Neuronal stem cell (in vitro differentiated cells): ENCODE measurements around the gene NOL4L.
A peak's percentile ranks its signal among the peaks of the same experiment; 100 is the strongest.

Source experiments
- DNase-seq: peaks from one replicate; pipeline ENCODE4 v3.0.0-alpha.2; 2013; ENCODE audit warnings: low spot score
- H2AFZ ChIP-seq: one replicate; pipeline ENCODE4 v1.6.1; 2013; ENCODE audit warnings: mild to moderate bottlenecking, low read length, inconsistent platforms
- H2AK5ac ChIP-seq: 2 replicates; pipeline ENCODE4 v1.6.1; 2013; ENCODE audit warnings: low read depth, mild to moderate bottlenecking, inconsistent platforms, low read length, moderate library complexity, mixed read lengths
- H2BK120ac ChIP-seq: 2 replicates; pipeline ENCODE4 v1.6.1; 2013; ENCODE audit warnings: low read depth, mild to moderate bottlenecking, inconsistent platforms, low read length, moderate library complexity, mixed read lengths
- H2BK12ac ChIP-seq: one replicate; pipeline ENCODE4 v1.6.1; 2013; ENCODE audit warnings: low read length, inconsistent platforms
- H2BK15ac ChIP-seq: 2 replicates; pipeline ENCODE4 v1.6.1; 2013; ENCODE audit warnings: mild to moderate bottlenecking, low read length, inconsistent platforms, mixed read lengths
- H2BK5ac ChIP-seq: one replicate; pipeline ENCODE4 v1.6.1; 2013; ENCODE audit warnings: inconsistent platforms, mild to moderate bottlenecking, low read length, moderate library complexity
- H3K14ac ChIP-seq: one replicate; pipeline ENCODE4 v1.6.1; 2013; ENCODE audit warnings: low read length, inconsistent platforms
- H3K18ac ChIP-seq: 2 replicates; pipeline ENCODE4 v1.6.1; 2013; ENCODE audit warnings: low read length, inconsistent platforms
- H3K23ac ChIP-seq: 2 replicates; pipeline ENCODE4 v1.6.1; 2013; ENCODE audit warnings: low read depth, mild to moderate bottlenecking, mixed read lengths, low read length, inconsistent platforms; ENCODE audit not compliant: poor library complexity
- H3K27ac ChIP-seq: replicated peaks from 3 replicates; pipeline ENCODE4 v1.5.1; 2013; ENCODE audit warnings: low read length, inconsistent platforms
- H3K27me3 ChIP-seq, 3 experiments: 2 replicates each; pipeline ENCODE4 v1.6.1; 2013; ENCODE audit warnings: low read length in 3 of 3, mild to moderate bottlenecking in 2 of 3, inconsistent platforms in 1 of 3, low read depth in 1 of 3, mixed read lengths in 1 of 3, moderate library complexity in 1 of 3; ENCODE audit not compliant: control insufficient read depth in 3 of 3, insufficient read depth in 3 of 3
- H3K36me3 ChIP-seq, 2 donors: replicated peaks in 1 of 2; 2 replicates each; pipeline ENCODE4 v1.6.1; 2013; ENCODE audit warnings: low read length in 2 of 2; ENCODE audit not compliant: control insufficient read depth in 2 of 2, insufficient read depth in 2 of 2
- H3K4ac ChIP-seq: 2 replicates; pipeline ENCODE4 v1.6.1; 2013; ENCODE audit warnings: inconsistent platforms, mild to moderate bottlenecking, low read length, moderate library complexity
- H3K4me1 ChIP-seq, 2 donors: 1 replicate in 1 of 2; 2 replicates in 1 of 2; pipeline ENCODE4 v1.6.1; 2013; ENCODE audit warnings: low read length in 2 of 2, low read depth in 1 of 2; ENCODE audit not compliant: control insufficient read depth in 2 of 2, insufficient read depth in 1 of 2
- H3K4me2 ChIP-seq: one replicate; pipeline ENCODE4 v1.6.1; 2013; ENCODE audit warnings: mild to moderate bottlenecking, low read length, inconsistent platforms; ENCODE audit not compliant: insufficient read depth, poor library complexity, severe bottlenecking
- H3K4me3 ChIP-seq, 2 donors: 2 replicates each; pipeline ENCODE4 v1.5.1; 2013; ENCODE audit warnings: low read length in 2 of 2, mild to moderate bottlenecking in 2 of 2, inconsistent platforms in 1 of 2, moderate library complexity in 1 of 2
- H3K79me1 ChIP-seq: one replicate; pipeline ENCODE4 v1.6.1; 2013; ENCODE audit warnings: low read depth, mild to moderate bottlenecking, inconsistent platforms, low read length, moderate library complexity
- H3K9ac ChIP-seq: one replicate; pipeline ENCODE4 v1.6.1; 2013; ENCODE audit warnings: mild to moderate bottlenecking, low read depth, low read length, inconsistent platforms; ENCODE audit not compliant: poor library complexity
- H3K9me3 ChIP-seq, 2 donors: replicated peaks in 1 of 2; 2 replicates each; pipeline versions ENCODE3 to v1.6.1; 2013; ENCODE audit warnings: low read length in 2 of 2, mild to moderate bottlenecking in 2 of 2, inconsistent platforms in 1 of 2, low read depth in 1 of 2, mixed read lengths in 1 of 2, moderate library complexity in 1 of 2; ENCODE audit not compliant: control insufficient read depth in 2 of 2, insufficient read depth in 1 of 2
- H4K8ac ChIP-seq: one replicate; pipeline ENCODE4 v1.6.1; 2013; ENCODE audit warnings: low read depth, mild to moderate bottlenecking, inconsistent platforms, low read length, moderate library complexity
- H4K91ac ChIP-seq: one replicate; pipeline ENCODE4 v1.6.1; 2013; ENCODE audit warnings: low read length, low read depth, mild to moderate bottlenecking, inconsistent platforms; ENCODE audit not compliant: poor library complexity
- WGBS, 2 donors: extraction: QIAGEN DNeasy Blood & Tissue Kit; methylation state at CpG; one replicate each; pipeline ENCODE4 v1.1.7; 2013; ENCODE audit warnings: missing lambda C conversion rate in 2 of 2, mixed read lengths in 1 of 2; ENCODE audit not compliant: insufficient read length in 2 of 2, insufficient replicate concordance in 1 of 2; ENCODE audit errors: extremely low coverage in 2 of 2; 5-methylcytosine and 5-hydroxymethylcytosine counted together

NOL4L gene

GRCh38 chr20:32566379-32567374, 18.5 kb downstream of the NOL4L start:
- Histone ChIP-seq H3K36me3 (no peaks in the 10 kb centered on the region), H2BK12ac (peak overlapping the region; percentile 23), H2AFZ (no peak overlapping the region), H3K79me1 (peaks cover 2% of the 10 kb centered on the region), H3K4ac (no peak overlapping the region), H3K18ac (no peak overlapping the region), H3K4me3 (no peak overlapping the region), H2BK15ac (no peak overlapping the region), H3K9me3 (no peaks in the 10 kb centered on the region), H2AK5ac (peak overlapping the region; percentile 51), H3K27me3 (no peaks in the 10 kb centered on the region), H3K4me1 (peaks cover 22 to 31% of the 10 kb centered on the region in 2 donors), H3K4me2 (no peak overlapping the region), H3K27ac (no peak overlapping the region), H2BK120ac (no peak overlapping the region), H3K14ac (no peak overlapping the region), H3K9ac (no peak overlapping the region), H2BK5ac (no peak overlapping the region), H3K23ac (no peak overlapping the region), H4K91ac (no peak overlapping the region), H4K8ac (no peak overlapping the region)
- DNase-seq, result no peak
- no CpG with 5 or more reads among the region's 12 CpGs for WGBS, 2 donors

- Histone ChIP-seq H2AK5ac (no peak overlapping the region), H3K27me3 (no peaks in the 10 kb centered on the region), H2BK12ac (no peak overlapping the region), H3K36me3 (no peaks in the 10 kb centered on the region), H3K18ac (no peak overlapping the region), H3K9me3 (no peaks in the 10 kb centered on the region), H2BK15ac (no peak overlapping the region), H3K4me1 (peaks cover 27 to 37% of the 10 kb centered on the region in 2 donors), H2BK5ac (no peak overlapping the region), H2AFZ (no peak overlapping the region), H3K4me2 (no peak overlapping the region), H2BK120ac (no peak overlapping the region), H3K27ac (no peak overlapping the region), H3K14ac (no peak overlapping the region), H3K23ac (no peak overlapping the region), H3K4ac (no peak overlapping the region), H4K8ac (no peak overlapping the region), H3K79me1 (peaks cover 2% of the 10 kb centered on the region), H3K9ac (no peak overlapping the region), H3K4me3 (no peak overlapping the region), H4K91ac (no peak overlapping the region)
- WGBS, 2 donors, result no CpG with 5 or more reads among the region's 5 CpGs
- DNase-seq, result no peak
These were observed 19.4 kb downstream of the NOL4L start for GRCh38 chr20:32565735-32566032.

GRCh38 chr20:32564921-32565734, 20.0 kb downstream of the NOL4L start:
- no peak overlapping the region for H3K4me2 ChIP-seq

GRCh38 chr20:32564440-32564839, 20.7 kb downstream of the NOL4L start:
- no peak overlapping the region for H2AFZ ChIP-seq
- no peak overlapping the region for H3K4me2 ChIP-seq
- peak overlapping the region; percentile 84 for H2BK15ac ChIP-seq

More at GRCh38 chr20:32564921-32565734, 20.0 kb downstream of the NOL4L start:
- H4K8ac ChIP-seq, result no peak overlapping the region
- H3K27me3 ChIP-seq, result no peaks in the 10 kb centered on the region
- H2BK5ac ChIP-seq, result no peak overlapping the region
- peak overlapping the region; percentile 81 for H4K91ac ChIP-seq
- no CpG with 5 or more reads among the region's 19 CpGs for WGBS, 2 donors
- DNase-seq, result no peak
- H2BK12ac ChIP-seq, result peak overlapping the region; percentile 59
- peaks cover 25 to 36% of the 10 kb centered on the region in 2 donors for H3K4me1 ChIP-seq
- peaks cover 2% of the 10 kb centered on the region for H3K79me1 ChIP-seq
- no peak overlapping the region for H3K23ac ChIP-seq
- no peak overlapping the region for H3K27ac ChIP-seq
- H3K36me3 ChIP-seq, result no peaks in the 10 kb centered on the region
- H3K14ac ChIP-seq, result peak overlapping the region; percentile 27
- no peaks in the 10 kb centered on the region for H3K9me3 ChIP-seq
- H3K18ac ChIP-seq, result peak overlapping the region; percentile 90
- H2BK15ac ChIP-seq, result peak overlapping the region; percentile 84
- H2AFZ ChIP-seq, result peak overlapping the region; percentile 82
- H3K9ac ChIP-seq, result peak overlapping the region; percentile 39
- peak overlapping the region; percentile 28 for H3K4ac ChIP-seq
- peak overlapping the region; percentile 97 for H2AK5ac ChIP-seq
- H2BK120ac ChIP-seq, result no peak overlapping the region
- no peak overlapping the region for H3K4me3 ChIP-seq

More at GRCh38 chr20:32564440-32564839, 20.7 kb downstream of the NOL4L start:
- no peak for DNase-seq
- H3K79me1 ChIP-seq, result peaks cover 2% of the 10 kb centered on the region
- no peak overlapping the region for H3K23ac ChIP-seq
- no peaks in the 10 kb centered on the region for H3K9me3 ChIP-seq
- no peak overlapping the region for H2BK120ac ChIP-seq
- H4K91ac ChIP-seq, result peak overlapping the region; percentile 81
- H3K18ac ChIP-seq, result peak overlapping the region; percentile 95
- peak overlapping the region; percentile 27 for H3K14ac ChIP-seq
- no peak overlapping the region for H4K8ac ChIP-seq
- WGBS, 2 donors, result no CpG with 5 or more reads among the region's 6 CpGs
- H2BK12ac ChIP-seq, result peak overlapping the region; percentile 59
- peaks cover 29 to 36% of the 10 kb centered on the region in 2 donors for H3K4me1 ChIP-seq
- H3K9ac ChIP-seq, result no peak overlapping the region
- H2BK5ac ChIP-seq, result no peak overlapping the region
- H3K4me3 ChIP-seq, result no peak overlapping the region
- H3K27me3 ChIP-seq, result no peaks in the 10 kb centered on the region
- H3K4ac ChIP-seq, result no peak overlapping the region
- peak overlapping the region; percentile 78 for H3K27ac ChIP-seq
- no peaks in the 10 kb centered on the region for H3K36me3 ChIP-seq
- H2AK5ac ChIP-seq, result peak overlapping the region; percentile 97
